Measurements from ENCODE around the gene ADAMTS12.
"Not testable (repeated sequence)": the region's sequence is repeated elsewhere in the genome, so short reads cannot be mapped to it uniquely, and the experiment has no call there.

Gene ADAMTS12

DNA sequence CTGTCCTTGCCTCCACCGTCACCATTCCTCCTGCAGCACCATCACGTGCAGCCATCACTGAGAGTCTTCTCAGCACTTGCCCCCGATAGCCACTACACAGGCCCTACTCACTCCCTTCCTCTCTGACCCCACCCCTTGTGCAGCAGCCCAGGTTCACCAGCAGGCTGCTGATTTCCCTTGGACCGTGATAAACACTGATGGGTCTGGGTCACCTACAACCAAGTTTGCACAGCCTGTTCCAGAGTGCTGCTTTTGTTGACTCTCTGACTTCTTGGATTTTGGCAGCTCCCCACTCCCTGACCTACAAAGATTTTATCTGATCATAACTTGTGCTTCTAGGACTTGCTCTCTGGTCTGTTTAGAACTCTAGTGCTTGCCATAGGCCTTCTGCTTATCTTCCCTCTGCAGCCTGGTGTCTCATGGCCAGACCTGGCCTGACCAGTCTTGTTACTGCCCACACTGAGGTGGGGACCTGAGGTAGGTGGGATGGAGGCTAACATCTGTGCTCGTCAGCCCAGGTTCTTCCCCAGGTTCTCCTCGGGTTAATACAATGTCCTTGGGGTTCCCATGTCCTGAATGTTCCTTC is 341.7 kb downstream of the ADAMTS12 start:
- H3K4me3 ChIP-seq (ENCODE audit: low read depth, low read length), result no peak overlapping the region
- TF ChIP-seq, protein P1, sequence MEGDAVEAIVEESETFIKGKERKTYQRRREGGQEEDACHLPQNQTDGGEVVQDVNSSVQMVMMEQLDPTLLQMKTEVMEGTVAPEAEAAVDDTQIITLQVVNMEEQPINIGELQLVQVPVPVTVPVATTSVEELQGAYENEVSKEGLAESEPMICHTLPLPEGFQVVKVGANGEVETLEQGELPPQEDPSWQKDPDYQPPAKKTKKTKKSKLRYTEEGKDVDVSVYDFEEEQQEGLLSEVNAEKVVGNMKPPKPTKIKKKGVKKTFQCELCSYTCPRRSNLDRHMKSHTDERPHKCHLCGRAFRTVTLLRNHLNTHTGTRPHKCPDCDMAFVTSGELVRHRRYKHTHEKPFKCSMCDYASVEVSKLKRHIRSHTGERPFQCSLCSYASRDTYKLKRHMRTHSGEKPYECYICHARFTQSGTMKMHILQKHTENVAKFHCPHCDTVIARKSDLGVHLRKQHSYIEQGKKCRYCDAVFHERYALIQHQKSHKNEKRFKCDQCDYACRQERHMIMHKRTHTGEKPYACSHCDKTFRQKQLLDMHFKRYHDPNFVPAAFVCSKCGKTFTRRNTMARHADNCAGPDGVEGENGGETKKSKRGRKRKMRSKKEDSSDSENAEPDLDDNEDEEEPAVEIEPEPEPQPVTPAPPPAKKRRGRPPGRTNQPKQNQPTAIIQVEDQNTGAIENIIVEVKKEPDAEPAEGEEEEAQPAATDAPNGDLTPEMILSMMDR (IDR thresholded peaks at IDR 0.05; ENCODE audit: low read depth, low read length, missing control alignments), result no peak
- in situ Hi-C loops (cut with HindIII; ENCODE audit: low sequenced_read_pairs), result no loop called here
- no peak for DNase-seq (ENCODE audit: low read depth)

DNA sequence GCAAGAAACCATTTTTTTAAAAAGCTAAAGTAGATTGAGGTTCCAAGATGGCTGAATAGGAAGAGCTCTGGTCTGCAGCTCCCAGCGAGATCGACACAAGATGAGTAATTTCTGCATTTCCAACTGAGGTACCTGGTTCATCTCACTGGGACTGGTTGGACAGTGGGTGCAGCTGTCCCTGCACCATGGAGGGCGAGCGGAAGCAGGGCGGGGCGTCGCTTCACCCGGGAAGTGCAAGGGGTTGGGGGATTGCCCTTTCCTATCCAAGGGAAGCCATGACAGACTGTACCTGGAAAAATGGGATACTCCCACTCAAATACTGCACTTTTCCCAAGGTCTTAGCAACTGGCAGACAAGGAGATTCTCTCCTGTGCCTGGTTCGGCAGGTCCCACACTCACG is 352.0 kb downstream of the ADAMTS12 start:
- DNase-seq (ENCODE audit: low read depth); in situ Hi-C loops (cut with HindIII; ENCODE audit: low sequenced_read_pairs); H3K4me3 ChIP-seq (ENCODE audit: low read depth, low read length): not testable (repeated sequence)

DNA sequence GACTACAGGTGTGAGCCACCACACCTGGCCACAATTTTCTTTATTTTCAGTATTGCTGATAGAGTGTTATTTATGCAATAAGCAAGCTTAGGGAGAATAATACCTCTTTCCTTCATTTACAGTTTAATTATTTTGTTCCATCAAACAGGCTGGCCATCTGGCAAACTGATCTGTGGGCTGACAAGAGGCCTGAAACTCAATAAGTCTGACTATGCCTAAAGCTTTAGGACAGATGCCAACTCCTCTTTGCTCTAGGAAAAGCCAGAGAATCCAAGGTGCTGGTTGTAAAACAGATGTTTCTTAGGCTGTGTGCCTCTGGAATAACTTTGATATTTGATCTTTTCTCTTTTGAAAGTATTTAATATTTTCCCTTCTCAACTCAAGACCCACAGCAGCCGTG is 352.6 kb downstream of the ADAMTS12 start:
- in situ Hi-C loops (cut with HindIII; ENCODE audit: low sequenced_read_pairs), result no loop called here
- TF ChIP-seq, protein P1 (IDR thresholded peaks at IDR 0.05; ENCODE audit: low read depth, low read length, missing control alignments), result no peak
- no peak overlapping the region for H3K4me3 ChIP-seq (ENCODE audit: low read depth, low read length)
- no peak for DNase-seq (ENCODE audit: low read depth)

DNA sequence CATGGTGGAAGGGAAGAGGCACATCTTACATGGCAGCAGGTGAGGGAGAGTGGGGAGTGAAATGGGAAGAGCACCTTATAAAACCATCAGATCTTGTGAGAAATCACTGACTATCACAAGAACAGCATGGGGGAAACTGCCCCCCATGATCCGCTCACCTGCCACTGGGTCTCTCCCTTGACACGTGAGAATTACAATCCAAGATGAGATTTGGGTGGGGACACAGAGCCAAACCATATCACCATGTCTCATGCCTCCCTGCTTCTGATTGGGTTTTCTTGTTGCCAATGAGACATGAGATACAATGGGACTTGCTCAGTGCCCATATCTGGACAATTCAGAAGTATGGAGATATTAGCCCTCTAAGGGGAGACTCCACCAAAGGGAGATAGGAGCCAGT is 353.6 kb downstream of the ADAMTS12 start:
- TF ChIP-seq, protein P1 (IDR thresholded peaks at IDR 0.05; ENCODE audit: low read depth, low read length, missing control alignments), result no peak
- in situ Hi-C loops (cut with HindIII; ENCODE audit: low sequenced_read_pairs), result no loop called here
- no peak for DNase-seq (ENCODE audit: low read depth)

DNA sequence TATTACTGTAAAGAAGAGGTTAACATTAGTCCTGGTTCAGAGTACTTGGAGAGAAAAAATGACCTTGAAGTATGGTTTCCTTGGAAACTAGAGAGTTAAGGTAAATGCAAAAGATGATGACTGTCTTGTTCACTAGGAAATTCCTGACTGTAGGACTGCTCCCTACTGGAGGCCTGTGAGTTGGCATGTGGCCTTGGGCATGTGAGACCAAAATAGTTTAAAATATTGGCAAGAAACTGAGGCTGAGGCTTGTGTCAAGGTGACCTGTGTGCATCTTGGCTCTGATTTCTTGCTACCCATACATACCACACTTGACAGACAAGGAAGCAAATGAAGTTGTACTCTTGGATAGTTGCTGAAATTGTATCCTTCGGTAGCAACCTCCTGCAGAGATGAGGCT is 354.6 kb downstream of the ADAMTS12 start:
- no peak overlapping the region for H3K4me3 ChIP-seq (ENCODE audit: low read depth, low read length)
- TF ChIP-seq, protein P1 (IDR thresholded peaks at IDR 0.05; ENCODE audit: low read depth, low read length, missing control alignments), result no peak
- no peak for DNase-seq (ENCODE audit: low read depth)
- in situ Hi-C loops (cut with HindIII; ENCODE audit: low sequenced_read_pairs), result no loop called here

More for the DNA sequence above, 353.6 kb downstream of the ADAMTS12 start:
- H3K4me3 ChIP-seq (ENCODE audit: low read depth, low read length), result no peak overlapping the region

DNA sequence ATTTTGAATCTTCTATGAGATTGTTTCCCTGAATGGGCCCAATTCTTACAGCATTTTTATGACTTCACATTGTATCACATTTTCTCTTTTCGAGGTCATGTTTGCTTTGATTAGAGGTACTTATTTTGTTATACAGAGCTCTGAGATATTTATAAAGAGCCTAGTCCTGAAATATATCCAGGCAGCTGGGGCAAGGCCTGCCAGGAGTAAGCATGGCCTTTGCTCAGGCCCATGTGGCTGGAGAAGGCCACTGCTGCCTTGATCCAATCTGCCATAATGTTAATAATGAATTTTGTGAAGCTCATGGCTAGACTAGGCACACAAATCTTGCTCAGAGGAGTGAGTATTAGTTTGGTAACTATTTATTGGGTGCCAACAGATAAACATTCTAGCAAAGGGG is 355.0 kb downstream of the ADAMTS12 start:
- no peak overlapping the region for H3K4me3 ChIP-seq (ENCODE audit: low read depth, low read length)
- no peak for DNase-seq (ENCODE audit: low read depth)
- TF ChIP-seq, protein P1 (IDR thresholded peaks at IDR 0.05; ENCODE audit: low read depth, low read length, missing control alignments), result no peak
- in situ Hi-C loops (cut with HindIII; ENCODE audit: low sequenced_read_pairs), result no loop called here

DNA sequence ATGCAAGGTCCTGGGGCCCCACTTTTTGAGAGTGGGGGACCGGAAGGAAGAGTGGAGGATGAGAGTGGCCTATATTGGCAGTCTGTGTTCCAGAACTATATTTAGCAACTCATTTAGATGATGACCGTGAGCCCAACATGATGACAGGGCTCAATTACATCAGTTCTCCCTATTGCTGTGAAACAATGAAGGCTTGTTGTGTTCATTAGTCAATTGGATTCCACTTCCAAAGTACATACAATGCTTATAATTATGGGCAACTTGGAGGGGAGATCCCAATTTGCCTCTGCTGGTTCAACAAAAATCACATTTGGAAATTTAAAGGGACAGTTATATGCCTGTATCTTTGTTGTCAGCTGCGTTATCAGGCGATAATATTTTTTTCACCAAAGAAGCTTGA is 360.0 kb downstream of the ADAMTS12 start:
- in situ Hi-C loops (cut with HindIII; ENCODE audit: low sequenced_read_pairs), result no loop called here
- no peak for DNase-seq (ENCODE audit: low read depth)
- TF ChIP-seq, protein P1 (IDR thresholded peaks at IDR 0.05; ENCODE audit: low read depth, low read length, missing control alignments), result no peak
- H3K4me3 ChIP-seq (ENCODE audit: low read depth, low read length), result no peak overlapping the region

Data from astrocyte of the cerebellum (primary cell).